Hematopoietic multipotent progenitor cell treated with erythropoietin and hydrocortisone succinate and interleukin-3 and kit ligand, for 15 days (in vitro differentiated cells): Measurements from ENCODE around the gene BMX.

Source experiments
- DNase-seq: peaks from one replicate; pipeline ENCODE4 v3.0.0-alpha.2; 2015; ENCODE audit warnings: low spot score

Gene BMX

GRCh38 chrX:15570145-15570544 lies 69.5 kb downstream of the BMX start:
- DNase-seq: no peak

GRCh38 chrX:15574017-15574416 lies 73.4 kb downstream of the BMX start:
- no peak for DNase-seq

- DNase-seq: no peak
Observed at GRCh38 chrX:15576019-15576418, 75.4 kb downstream of the BMX start.

- peak; percentile 55 for DNase-seq
Observed at GRCh38 chrX:15579778-15580747, 79.5 kb downstream of the BMX start.

- no peak for DNase-seq
Observed at GRCh38 chrX:15594371-15594770, 93.8 kb downstream of the BMX start.

GRCh38 chrX:15598026-15598425 lies 97.4 kb downstream of the BMX start:
- DNase-seq: no peak

GRCh38 chrX:15599461-15599860 lies 98.9 kb downstream of the BMX start:
- DNase-seq: no peak

GRCh38 chrX:15600049-15600448 lies 99.4 kb downstream of the BMX start:
- no peak for DNase-seq

GRCh38 chrX:15600745-15601144 lies 100.1 kb downstream of the BMX start, which contains the start of gene ACE2:
ACE2 (minus strand) TSS chrX:15600960; CDS start chrX:15600911, 49 bp downstream.
- no peak for DNase-seq

- DNase-seq: no peak
Observed at GRCh38 chrX:15601932-15602331, 101.3 kb downstream of the BMX start.

GRCh38 chrX:15602761-15603160 lies 102.2 kb downstream of the BMX start:
- no peak for DNase-seq

GRCh38 chrX:15605226-15605625 lies 104.6 kb downstream of the BMX start:
- no peak for DNase-seq
